Brain microvascular endothelial cell (primary cell): ENCODE data around the gene AKT1S1.

ENCODE experiments used
- DNase-seq: peaks from one replicate; pipeline ENCODE4 v3.0.0-alpha.2; 2020
- H3K27ac ChIP-seq: fragments of 250-450 bp; sonication (Bioruptor Pico); 2 replicates; pipeline ENCODE4 v1.5.1; 2020; ENCODE audit warnings: mild to moderate bottlenecking, moderate library complexity
- H3K27me3 ChIP-seq: fragments of 250-450 bp; sonication (Bioruptor Pico); replicated peaks from 2 replicates; pipeline ENCODE4 v1.5.1; 2020; ENCODE audit warnings: mild to moderate bottlenecking
- H3K36me3 ChIP-seq: fragments of 250-450 bp; sonication (Bioruptor Pico); replicated peaks from 2 replicates; pipeline ENCODE4 v1.5.1; 2020; ENCODE audit warnings: mild to moderate bottlenecking
- H3K4me3 ChIP-seq: 2 replicates; pipeline ENCODE4 v1.5.1; 2011; ENCODE audit warnings: low read depth, mild to moderate bottlenecking, control low read depth, low read length, moderate library complexity
- in situ Hi-C: cut with HindIII; loops from 2 replicates; pipeline ENCODE4 v1.10.0; 2017; ENCODE audit warnings: low sequenced_read_pairs, low pct_ligation_motif_present
- TF ChIP-seq, protein P1 (sequence below): IDR thresholded peaks from 2 replicates; pipeline ENCODE4 v1.5.1; 2011; ENCODE audit warnings: low read depth, mild to moderate bottlenecking, moderate library complexity, low read length, control low read depth, inconsistent platforms; ENCODE audit errors: missing control alignments

The AKT1S1 gene

DNA sequence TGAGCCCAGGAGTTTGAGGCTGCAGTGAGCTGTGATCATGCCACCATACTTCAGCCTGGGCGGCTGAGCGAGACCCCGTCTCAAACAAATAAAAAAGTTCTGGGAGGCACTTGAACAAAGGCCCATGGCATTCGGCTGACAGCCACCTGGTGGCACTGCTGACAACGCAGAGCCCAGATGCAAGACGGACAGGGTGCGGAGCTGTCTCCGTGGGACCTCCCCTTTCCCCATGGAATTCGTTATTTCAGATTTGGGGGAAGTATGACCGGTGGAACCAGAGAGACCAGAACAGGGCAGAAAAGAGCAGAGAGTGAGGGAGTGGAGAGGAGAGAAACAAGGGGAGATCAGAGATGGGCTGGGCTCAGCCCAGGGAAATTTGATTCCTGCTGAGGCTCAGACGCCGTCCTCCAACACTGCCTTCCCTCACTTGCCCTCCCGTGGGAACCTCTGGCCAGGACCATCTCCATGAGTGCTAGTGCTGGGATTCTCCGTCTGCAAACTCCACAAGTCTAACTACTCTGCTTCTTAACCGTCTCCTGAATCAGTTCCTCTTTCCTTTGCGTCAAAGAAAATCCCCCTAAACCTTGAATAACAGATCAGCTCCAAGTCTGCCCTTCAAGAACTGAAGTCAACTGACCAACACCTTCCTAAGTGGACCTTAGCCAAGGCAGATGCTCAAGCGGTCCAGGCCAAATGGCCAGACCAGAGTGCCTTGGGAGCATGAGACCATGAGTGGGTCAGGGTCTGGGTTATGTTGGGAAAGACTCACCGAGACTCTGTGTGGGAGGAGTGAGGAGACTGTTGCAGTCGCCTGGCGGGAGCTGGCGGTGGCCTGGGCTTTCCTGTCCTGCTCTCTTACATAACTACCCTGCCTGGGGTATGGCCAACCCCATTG, 39.9 kb upstream of the AKT1S1 start:
- DNase-seq = no peak
- peaks cover 40% of the 10 kb centered on the region for H3K36me3 ChIP-seq
- in situ Hi-C loops = no loop called here
- H3K4me3 ChIP-seq = no peak overlapping the region
- TF ChIP-seq, protein P1, sequence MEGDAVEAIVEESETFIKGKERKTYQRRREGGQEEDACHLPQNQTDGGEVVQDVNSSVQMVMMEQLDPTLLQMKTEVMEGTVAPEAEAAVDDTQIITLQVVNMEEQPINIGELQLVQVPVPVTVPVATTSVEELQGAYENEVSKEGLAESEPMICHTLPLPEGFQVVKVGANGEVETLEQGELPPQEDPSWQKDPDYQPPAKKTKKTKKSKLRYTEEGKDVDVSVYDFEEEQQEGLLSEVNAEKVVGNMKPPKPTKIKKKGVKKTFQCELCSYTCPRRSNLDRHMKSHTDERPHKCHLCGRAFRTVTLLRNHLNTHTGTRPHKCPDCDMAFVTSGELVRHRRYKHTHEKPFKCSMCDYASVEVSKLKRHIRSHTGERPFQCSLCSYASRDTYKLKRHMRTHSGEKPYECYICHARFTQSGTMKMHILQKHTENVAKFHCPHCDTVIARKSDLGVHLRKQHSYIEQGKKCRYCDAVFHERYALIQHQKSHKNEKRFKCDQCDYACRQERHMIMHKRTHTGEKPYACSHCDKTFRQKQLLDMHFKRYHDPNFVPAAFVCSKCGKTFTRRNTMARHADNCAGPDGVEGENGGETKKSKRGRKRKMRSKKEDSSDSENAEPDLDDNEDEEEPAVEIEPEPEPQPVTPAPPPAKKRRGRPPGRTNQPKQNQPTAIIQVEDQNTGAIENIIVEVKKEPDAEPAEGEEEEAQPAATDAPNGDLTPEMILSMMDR = peak; percentile 45
- no peak overlapping the region for H3K27ac ChIP-seq
- H3K27me3 ChIP-seq = no peaks in the 10 kb centered on the region

DNA sequence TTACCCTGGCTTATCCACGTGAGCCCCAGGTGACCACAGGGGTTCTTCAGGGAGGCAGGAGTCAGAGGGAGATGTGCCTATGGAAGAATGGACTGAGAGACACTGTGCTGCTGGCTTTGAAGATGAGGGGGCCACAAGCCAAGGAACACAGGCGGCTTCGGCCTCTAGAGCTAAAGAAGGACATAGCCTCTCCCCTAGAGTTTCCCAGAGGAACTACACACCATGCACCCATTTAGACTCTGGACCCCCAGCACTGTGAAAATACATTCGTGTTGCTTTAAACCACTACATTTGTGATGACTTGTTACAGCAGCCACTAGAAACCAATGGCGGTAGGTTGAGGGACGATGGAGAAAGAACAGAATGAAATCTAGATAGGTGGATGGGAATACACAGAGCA, 38.1 kb upstream of the AKT1S1 start:
- Histone ChIP-seq H3K27me3 (no peaks in the 10 kb centered on the region), H3K36me3 (peaks cover 40% of the 10 kb centered on the region), H3K4me3 (no peak overlapping the region), H3K27ac (no peak overlapping the region)
- in situ Hi-C loops = no loop called here
- DNase-seq = no peak
- TF ChIP-seq, protein P1 = peak; percentile 35

DNA sequence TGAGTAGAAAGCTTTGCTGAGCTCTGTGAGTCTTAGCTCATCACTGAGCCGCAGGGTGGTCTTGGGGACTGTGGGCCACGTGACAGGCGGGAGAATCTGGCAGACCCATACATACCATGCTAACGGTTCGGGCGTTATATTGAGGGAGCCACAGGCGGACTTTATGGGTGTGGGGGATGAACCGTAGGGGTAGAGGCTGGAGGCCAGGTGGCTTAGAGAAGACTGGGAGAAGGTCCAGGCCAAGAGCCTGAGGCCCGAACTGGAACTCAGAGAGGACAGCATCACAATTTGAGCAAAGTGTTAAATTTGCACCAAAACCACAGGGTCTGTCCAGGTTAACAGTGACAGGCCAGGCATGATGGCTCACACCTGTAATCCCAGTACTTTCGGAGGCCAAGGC, 36.6 kb upstream of the AKT1S1 start:
- peaks cover 41% of the 10 kb centered on the region for H3K36me3 ChIP-seq
- in situ Hi-C loops = no loop called here
- DNase-seq = no peak
- no peaks in the 10 kb centered on the region for H3K27me3 ChIP-seq
- H3K4me3 ChIP-seq = no peak overlapping the region
- no peak overlapping the region for H3K27ac ChIP-seq
- TF ChIP-seq, protein P1 = no peak

DNA sequence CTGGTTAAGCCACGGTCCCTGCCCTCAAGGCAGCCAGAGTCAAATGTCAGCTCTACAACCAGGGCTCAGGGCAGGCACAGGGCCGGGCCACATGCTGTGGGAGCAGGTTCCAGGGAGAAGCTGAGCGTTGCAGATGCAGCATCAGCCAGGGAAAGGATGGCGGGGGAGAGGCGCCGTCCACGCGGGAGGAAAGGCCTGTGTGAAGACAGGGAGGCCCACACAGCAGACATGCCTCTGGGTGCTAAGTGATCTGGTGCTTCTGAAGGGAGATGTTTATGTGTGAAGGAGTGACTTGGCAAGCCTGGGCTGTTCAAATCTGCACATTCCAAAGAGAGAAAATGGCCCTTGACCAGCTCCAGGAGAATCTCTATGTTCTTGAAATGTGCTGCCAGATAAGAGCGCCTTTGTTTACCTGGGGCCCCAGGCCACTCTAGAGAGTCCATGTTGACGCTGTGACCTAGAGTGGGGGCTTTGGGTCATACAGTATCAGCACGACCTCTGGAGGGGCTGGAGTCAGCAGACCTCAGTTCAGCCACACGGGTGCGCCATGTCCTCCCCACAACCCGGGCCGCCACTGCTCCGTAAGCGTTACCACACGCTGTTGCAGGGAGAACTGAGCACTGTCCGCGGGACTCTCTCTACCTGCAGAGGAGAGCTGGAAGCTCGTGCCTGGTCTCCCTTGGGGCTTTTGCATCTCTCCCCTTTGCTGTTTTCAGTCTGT, 36.0 kb upstream of the AKT1S1 start:
- in situ Hi-C loops = no loop called here
- Histone ChIP-seq H3K4me3 (no peak overlapping the region), H3K36me3 (peaks cover 43% of the 10 kb centered on the region), H3K27me3 (no peaks in the 10 kb centered on the region), H3K27ac (no peak overlapping the region)
- no peak for DNase-seq
- TF ChIP-seq, protein P1 = peak; percentile 20

DNA sequence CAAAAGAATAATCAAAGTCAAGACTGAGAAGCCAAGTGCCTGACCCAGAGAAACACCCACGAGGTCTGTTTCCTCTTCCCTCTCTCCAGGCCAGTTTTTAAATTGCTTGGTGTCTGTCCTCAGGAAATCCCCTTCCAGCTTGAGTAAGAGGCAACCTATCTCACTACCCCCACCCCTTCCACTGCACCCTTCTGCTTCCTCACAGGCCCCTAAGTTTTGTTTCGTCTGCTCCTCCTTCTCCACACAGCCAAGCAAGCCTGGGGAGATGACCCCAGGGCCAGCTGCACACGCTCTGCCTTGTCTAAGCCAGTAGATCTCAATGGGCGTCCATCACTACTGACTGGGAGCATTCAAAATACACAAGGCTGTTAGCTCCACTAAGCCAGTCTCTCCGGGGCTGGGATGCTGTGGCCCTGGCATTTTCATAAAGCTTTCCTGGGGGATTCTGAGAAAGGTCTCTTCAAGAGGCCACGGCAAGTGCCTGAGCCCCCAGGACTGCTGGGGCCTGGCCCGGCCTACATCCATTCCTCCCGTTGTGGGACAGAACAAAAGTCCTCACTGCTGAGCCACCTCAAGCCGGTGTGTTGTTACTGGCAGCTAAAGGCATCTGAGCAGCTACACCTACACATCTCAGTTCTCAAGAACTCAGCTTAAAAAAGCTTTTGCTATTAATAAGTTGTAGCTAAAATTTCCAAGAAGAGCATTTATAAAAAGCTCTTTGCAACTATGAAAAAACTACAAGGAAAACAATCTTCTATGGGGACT, 34.4 kb upstream of the AKT1S1 start:
- Histone ChIP-seq H3K4me3 (no peak overlapping the region), H3K36me3 (peaks cover 41% of the 10 kb centered on the region), H3K27ac (no peak overlapping the region), H3K27me3 (no peaks in the 10 kb centered on the region)
- in situ Hi-C loops = no loop called here
- no peak for DNase-seq
- TF ChIP-seq, protein P1 = no peak
